ENCODE data around the gene CHST11. TPM values are rescaled to one million over a fixed set of nuclear protein-coding genes. Genes with fewer than 3 reads are reported as not detected.
A peak's percentile ranks its signal among the peaks of the same experiment; 100 is the strongest.

The CHST11 gene
- total RNA-seq, 1 donor from 2014 or later: 1.2 TPM

- ATAC-seq: no peak
- no peak for DNase-seq (ENCODE audit: low spot score)
These were observed 29.2 kb upstream of the CHST11 start for GRCh38 chr12:104427547-104427938.

- no peak for ATAC-seq
- DNase-seq (ENCODE audit: low spot score): no peak
These were observed 23.7 kb upstream of the CHST11 start for GRCh38 chr12:104433061-104433460.

- ATAC-seq: no peak
- no peak for DNase-seq (ENCODE audit: low spot score)
These were observed 22.6 kb upstream of the CHST11 start for GRCh38 chr12:104434129-104434528.

- DNase-seq (ENCODE audit: low spot score): no peak
- ATAC-seq: no peak
These were observed 21.6 kb upstream of the CHST11 start for GRCh38 chr12:104435175-104435574.

- ATAC-seq: no peak
- no peak for DNase-seq (ENCODE audit: low spot score)
These were observed 21.0 kb upstream of the CHST11 start for GRCh38 chr12:104435765-104436164.

- DNase-seq (ENCODE audit: low spot score): no peak
- ATAC-seq: no peak
These were observed 20.0 kb upstream of the CHST11 start for GRCh38 chr12:104436790-104437189.

GRCh38 chr12:104438134-104438533 lies 18.6 kb upstream of the CHST11 start:
- ATAC-seq (no peak), DNase-seq (ENCODE audit: low spot score) (no peak)

- ATAC-seq (no peak), DNase-seq (ENCODE audit: low spot score) (no peak)
These were observed 17.6 kb upstream of the CHST11 start for GRCh38 chr12:104439137-104439536.

GRCh38 chr12:104443008-104443407 lies 13.7 kb upstream of the CHST11 start:
- DNase-seq (ENCODE audit: low spot score) (no peak), ATAC-seq (no peak)

- ATAC-seq (no peak), DNase-seq (ENCODE audit: low spot score) (no peak)
These were observed 9.9 kb upstream of the CHST11 start for GRCh38 chr12:104446646-104447421.

GRCh38 chr12:104448031-104448430 lies 8.7 kb upstream of the CHST11 start:
- DNase-seq (ENCODE audit: low spot score) (no peak), ATAC-seq (no peak)

GRCh38 chr12:104448451-104448850 lies 8.3 kb upstream of the CHST11 start:
- no peak for DNase-seq (ENCODE audit: low spot score)
- no peak for ATAC-seq

GRCh38 chr12:104450700-104451099 lies 6.0 kb upstream of the CHST11 start:
- ATAC-seq (no peak), DNase-seq (ENCODE audit: low spot score) (no peak)

GRCh38 chr12:104452087-104452486 lies 4.7 kb upstream of the CHST11 start:
- ATAC-seq: no peak
- no peak for DNase-seq (ENCODE audit: low spot score)

GRCh38 chr12:104453133-104453532 lies 3.6 kb upstream of the CHST11 start:
- no peak for DNase-seq (ENCODE audit: low spot score)
- no peak for ATAC-seq

GRCh38 chr12:104454997-104455396 lies 1.8 kb upstream of the CHST11 start:
- ATAC-seq (no peak), DNase-seq (ENCODE audit: low spot score) (no peak)

- no peak for ATAC-seq
- DNase-seq (ENCODE audit: low spot score): no peak
These were observed 951 bp upstream of the CHST11 start for GRCh38 chr12:104455578-104456416.

GRCh38 chr12:104456950-104457745 lies 400 bp downstream of the CHST11 start:
- ATAC-seq (peak; percentile 54), DNase-seq (ENCODE audit: low spot score) (peak; percentile 51)

GRCh38 chr12:104457746-104458693 lies 1.3 kb downstream of the CHST11 start:
- DNase-seq (ENCODE audit: low spot score) (no peak), ATAC-seq (peak; percentile 18)

- DNase-seq (ENCODE audit: low spot score) (no peak), ATAC-seq (no peak)
These were observed 2.1 kb downstream of the CHST11 start for GRCh38 chr12:104458694-104459367.

All from left lobe of liver (tissue), 2 donors.